NK-92 (cell line): ENCODE results near the gene CHMP2A.

Experiments used
- DNase-seq: peaks from one replicate; lab custom pipeline; 2025; ENCODE audit not compliant: unreplicated experiment; lab: John Stamatoyannopoulos, UW

Gene CHMP2A

DNA sequence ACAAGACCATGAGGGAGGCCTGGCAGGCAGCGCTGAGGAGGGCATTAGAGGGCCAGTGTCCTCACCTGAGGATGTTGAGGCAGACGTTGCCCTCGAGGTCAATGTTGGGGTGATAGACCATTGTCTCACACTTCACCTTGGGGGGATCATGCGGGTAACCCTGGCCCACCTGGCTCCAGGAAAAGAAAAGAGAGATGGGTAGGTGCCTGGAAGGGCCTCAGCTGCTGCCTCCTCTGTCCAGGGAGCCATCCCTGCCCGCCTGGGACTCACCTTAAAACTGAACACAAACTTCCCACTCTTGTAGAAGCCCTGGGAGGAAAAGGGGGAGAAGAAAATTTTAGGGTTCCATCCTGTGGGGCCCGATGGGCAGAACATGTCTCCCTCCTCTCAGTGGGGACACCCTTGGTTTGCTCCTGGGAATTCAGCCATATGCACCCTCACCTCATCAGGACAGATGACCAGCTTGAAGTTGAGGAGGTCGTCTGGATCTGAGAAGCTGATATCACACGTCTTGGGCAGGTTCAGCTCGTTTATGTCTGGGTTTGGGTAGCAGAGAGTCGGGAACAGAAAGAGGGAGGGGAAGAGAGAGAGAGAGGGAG, 1.8 kb upstream of the CHMP2A start:
- DNase-seq, result no peak

DNA sequence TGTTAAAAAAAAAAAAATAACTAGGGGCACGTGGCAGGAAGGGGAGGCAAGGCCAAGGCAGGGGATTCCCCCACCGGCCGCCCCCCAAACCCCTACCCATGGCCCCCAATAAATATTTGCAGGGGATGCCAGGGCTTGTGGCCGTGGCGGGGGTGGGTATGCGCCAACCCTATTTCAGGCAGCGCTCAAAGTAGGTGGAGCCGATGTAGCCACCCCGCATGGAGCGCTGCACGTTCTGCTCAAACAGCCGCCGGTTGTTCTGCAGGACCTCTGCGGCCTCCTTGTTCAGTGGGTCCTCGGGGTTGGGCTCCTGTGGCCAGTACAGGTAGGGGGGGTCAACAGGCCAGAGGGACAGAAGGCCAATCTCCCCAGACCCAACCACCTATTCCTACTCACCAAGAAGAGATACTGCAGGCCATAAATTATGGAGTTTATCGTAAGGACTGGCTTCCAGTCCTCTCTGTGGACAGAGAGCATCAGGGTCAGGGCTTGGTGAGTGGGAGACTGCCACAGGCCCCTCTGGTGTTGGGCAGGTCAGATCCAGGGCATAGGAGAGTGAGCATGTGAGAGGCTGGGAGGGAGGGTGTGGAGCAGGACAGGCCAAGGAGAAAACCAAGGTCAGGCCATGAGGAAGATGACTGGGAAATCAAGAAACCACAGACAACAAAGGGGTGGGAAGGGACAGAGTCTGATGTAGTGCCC, 1.2 kb upstream of the CHMP2A start:
- DNase-seq, result no peak

DNA sequence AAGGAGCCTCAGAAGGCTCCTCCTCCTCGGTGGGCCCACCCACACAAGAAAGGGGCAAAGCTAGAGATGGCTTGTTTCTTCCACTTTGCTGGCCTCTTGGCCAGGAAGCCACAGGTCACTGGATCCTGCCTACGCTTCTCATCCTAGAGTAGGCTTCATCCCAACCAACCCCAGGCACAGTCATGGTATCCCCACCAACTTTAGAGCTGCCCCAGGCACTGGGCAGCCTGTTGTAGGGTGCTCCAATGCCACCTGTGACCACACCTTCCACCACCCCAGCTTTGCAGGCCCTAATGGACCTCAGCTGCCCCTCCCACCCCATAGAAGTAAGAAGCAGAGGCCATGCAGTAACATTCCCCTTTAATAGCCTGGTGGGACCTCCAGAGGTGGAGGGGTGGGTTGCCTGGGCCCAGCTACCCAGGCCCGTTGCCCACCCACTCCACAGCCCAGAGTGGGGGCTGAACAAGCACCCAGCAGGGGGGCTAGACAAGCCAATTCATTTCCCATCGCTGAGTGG, 522 bp upstream of the CHMP2A start:
- no peak for DNase-seq

DNA sequence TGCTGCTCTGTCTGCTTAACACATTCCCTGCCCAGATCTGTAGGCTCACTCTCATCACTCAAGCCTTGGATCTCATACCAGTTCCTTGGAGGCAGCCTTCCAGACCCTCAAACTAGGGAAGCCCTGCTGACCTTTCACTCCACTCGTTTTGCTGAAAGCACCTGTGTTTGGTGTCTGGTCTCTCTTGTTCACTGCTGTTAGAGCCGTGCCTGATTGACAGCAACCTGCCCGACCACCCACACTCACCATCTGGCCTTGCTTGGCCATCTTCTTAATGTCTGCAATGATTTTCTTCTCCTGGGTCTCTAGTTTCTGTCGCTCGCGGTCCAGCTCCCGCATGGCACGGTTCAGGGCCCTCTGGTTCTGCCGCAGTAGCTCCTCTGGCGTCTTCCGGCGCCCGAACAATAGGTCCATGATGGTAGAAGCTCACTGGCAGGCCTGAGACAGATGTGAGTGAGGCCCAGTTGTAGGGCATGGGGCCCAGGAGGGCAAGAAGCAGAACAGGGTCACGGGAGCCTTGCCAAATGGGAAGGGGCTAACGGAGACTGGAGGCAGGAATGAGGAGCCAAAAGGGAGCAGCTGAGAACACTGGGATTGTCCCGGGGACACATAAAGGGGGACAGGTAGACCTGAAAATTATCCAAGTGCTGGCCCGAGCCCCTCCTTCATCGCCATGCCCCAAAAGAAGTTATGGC, 959 bp downstream of the CHMP2A start:
- DNase-seq, result no peak

DNA sequence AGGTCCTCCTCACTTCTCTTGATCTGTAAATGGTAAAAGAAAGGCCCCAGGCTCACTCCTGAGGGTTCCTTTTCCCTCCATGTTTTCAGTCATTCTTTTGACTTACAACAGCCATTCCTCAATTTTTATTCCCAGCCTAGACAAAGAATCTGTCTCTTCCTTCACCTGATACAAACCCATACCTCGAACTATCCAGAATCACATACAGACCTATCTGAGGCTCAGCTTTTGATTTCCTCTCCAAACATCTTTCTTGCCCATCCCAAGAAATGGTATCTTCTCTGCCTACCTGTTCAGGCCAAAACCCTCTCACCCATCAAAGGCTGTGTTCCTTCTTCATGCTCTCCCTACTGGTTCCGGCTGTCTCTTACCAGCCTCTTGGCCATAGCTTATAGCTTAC, 2.2 kb downstream of the CHMP2A start:
- DNase-seq, result no peak

DNA sequence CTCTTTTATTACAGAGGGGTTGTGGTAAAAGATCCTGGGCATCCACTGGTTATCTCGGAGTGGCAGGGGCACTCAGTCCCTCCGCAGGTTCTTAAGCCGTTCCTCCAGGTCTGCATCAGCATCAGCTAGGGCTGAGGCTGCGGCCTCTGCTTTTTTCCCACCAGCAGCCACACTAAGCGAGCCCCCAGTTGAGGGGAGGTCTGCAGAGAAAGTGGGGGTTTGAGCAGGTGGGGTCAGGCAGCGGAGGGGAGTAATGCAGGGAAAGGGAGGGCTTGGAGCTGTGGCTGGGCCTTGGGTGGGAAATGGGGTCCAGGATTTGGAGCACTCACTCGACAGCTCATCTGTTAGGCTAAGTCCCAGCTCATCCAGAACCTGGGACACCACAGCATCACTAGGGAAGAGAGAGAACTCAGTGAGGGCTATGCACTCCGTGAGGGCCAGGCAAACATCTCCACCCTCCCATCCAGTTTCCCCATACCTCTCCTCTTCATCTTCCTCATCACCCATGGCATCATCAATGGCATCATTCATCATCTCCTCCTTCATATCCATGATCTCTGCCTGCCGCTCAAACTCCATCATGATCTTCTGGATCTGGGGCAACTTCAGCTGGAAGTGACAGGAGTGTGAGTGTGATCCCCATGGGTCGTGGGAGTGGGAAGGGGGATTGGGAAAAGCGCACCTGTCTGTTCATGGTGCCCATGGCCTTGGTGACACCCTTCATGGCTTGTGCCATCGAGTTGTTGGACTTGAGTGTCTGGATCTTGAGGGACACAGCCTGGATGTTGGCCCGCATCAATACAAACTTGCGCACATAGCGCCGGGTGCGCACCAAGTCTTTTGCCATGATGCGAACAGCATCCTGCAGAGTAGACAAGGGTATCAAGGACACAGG, 3.1 kb downstream of the CHMP2A start:
- DNase-seq, result no peak

DNA sequence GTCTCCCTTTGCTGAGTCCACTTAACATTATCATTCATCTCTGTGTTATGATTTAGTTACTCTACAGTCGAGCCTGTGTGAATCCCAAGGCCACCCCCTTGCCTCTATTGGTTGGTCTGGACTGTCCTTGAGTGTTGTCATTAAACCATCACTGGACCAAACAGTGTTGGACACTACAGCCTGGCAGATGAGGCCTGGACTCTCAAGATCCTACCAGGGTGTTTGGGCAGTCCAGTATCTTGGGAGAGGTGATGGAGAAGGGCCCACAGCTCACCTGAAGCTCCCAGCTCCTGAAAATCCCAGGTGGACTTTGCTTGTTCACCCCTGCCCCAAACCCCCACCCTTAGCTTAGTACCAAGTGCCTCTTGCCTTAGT, 3.8 kb downstream of the CHMP2A start:
- DNase-seq, result no peak

DNA sequence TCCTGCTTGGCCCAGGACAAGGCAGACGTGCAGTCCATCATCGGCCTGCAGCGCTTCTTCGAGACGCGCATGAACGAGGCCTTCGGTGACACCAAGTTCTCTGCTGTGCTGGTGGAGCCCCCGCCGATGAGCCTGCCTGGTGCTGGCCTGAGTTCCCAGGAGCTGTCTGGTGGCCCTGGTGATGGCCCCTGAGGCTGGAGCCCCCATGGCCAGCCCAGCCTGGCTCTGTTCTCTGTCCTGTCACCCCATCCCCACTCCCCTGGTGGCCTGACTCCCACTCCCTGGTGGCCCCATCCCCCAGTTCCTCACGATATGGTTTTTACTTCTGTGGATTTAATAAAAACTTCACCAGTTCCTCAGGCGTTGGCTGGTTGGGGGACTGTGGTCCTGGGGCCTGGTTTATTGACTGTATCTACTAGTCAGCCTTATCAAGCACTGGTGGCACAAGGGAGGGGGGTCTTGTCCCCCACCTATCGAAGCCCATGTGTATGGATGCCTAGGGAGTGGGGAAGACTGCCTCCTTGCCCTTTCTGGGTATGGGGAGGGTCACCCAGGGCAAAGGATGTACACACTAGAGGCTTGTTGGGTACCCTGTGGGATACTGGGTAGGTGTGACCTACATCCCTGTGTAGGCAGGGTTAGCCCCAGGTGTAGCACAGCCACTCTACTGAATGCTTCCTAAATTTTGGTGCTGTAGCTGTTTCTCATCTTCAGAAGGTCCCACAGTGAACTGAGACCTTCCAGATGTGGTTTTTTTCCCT, 4.4 kb downstream of the CHMP2A start:
- no peak for DNase-seq

DNA sequence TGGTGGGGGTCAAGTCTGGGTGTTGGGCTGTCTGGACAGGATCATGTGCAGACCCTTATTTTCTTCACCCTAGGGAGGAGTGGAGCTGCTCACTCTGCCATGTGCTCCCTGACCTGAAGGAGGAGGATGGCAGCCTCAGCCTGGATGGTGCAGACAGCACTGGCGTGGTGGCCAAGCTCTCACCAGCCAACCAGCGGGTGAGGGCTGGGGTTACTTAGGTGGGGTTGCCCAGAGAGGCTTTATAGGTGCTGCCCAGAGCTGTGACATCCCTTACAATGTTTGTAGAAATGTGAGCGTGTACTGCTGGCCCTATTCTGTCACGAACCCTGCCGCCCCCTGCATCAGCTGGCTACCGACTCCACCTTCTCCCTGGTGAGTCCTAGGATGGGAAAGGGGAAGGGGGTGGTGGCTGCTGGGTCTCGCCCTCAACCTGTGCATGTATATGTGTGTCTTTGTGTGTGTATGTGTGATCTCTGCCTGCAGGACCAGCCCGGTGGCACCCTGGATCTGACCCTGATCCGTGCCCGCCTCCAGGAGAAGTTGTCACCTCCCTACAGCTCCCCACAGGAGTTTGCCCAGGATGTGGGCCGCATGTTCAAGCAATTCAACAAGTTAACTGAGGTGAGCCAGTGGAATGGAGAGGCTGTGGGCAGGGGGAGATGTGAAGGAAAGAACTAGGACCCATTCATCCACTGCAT, 5.1 kb downstream of the CHMP2A start:
- DNase-seq, result no peak

DNA sequence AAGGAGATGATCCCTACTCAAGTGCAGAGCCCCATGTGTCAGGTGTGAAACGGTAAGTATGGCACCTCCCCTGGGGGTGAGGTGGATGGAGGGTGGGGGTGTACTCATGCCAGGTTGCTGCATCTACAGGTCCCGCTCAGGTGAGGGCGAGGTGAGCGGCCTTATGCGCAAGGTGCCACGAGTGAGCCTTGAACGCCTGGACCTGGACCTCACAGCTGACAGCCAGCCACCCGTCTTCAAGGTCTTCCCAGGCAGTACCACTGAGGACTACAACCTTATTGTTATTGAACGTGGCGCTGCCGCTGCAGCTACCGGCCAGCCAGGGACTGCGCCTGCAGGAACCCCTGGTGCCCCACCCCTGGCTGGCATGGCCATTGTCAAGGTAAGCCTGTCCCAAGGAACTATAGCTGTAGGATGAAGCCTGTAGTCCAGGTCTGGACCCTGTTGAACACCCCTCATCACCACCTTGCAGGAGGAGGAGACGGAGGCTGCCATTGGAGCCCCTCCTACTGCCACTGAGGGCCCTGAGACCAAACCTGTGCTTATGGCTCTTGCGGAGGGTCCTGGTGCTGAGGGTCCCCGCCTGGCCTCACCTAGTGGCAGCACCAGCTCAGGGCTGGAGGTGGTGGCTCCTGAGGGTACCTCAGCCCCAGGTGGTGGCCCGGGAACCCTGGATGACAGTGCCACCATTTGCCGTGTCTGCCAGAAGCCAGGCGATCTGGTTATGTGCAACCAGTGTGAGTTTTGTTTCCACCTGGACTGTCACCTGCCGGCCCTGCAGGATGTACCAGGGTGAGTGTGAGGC, 5.8 kb downstream of the CHMP2A start:
- DNase-seq, result no peak

DNA sequence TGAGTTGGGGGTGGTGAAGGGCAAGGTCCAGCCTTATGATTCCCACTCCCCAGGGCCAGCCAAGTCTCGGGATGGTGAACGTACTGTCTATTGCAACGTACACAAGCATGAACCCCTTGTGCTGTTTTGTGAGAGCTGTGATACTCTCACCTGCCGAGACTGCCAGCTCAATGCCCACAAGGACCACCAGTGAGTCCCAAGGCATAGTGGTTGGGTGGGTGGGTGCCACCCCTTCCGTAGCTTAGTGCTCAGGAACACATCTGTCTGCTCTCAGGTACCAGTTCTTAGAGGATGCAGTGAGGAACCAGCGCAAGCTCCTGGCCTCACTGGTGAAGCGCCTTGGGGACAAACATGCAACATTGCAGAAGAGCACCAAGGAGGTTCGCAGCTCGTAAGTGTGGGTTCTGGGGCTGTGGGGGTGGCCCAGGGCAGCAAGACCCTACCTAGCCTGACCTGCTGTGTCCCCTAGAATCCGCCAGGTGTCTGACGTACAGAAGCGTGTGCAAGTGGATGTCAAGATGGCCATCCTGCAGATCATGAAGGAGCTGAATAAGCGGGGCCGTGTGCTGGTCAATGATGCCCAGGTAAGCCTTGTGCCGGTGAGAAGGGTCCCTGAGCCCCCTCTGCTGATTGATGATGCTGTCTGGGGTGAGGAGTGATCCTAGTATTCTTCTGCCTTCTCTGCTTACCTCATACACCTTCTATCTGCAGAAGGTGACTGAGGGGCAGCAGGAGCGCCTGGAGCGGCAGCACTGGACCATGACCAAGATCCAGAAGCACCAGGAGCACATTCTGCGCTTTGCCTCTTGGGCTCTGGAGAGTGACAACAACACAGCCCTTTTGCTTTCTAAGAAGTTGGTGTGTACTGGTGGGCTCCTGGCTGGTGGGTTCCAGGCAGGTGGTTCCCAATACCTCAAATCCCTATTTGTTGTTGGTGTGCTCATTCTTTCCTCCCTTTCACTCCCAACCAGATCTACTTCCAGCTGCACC, 7.3 kb downstream of the CHMP2A start:
- no peak for DNase-seq

DNA sequence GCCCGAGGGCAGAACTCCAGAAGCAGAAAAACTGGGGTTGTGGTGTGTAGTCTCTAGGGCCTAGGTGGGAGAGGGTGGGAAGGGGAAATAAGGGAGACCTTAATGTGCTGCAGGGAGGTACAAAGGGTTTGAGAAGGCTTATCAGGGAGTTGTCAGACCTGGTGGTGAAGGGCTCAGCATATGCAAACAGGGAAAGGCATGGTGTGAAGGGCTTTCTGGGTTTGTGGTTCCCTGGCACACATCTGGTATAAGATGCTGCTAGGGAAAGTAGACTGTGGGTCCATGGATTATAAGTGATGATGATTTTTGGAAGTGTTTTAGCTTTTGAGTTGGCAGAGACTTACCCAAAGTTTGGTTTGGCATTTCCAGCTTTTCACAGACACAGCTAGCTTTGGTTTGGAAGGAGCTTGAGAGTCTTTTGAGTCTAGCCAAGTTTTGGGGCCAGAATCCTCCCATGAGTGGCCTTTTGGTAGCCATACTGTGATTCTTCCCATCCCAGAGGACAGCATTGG, 8.8 kb downstream of the CHMP2A start:
- DNase-seq, result no peak

DNA sequence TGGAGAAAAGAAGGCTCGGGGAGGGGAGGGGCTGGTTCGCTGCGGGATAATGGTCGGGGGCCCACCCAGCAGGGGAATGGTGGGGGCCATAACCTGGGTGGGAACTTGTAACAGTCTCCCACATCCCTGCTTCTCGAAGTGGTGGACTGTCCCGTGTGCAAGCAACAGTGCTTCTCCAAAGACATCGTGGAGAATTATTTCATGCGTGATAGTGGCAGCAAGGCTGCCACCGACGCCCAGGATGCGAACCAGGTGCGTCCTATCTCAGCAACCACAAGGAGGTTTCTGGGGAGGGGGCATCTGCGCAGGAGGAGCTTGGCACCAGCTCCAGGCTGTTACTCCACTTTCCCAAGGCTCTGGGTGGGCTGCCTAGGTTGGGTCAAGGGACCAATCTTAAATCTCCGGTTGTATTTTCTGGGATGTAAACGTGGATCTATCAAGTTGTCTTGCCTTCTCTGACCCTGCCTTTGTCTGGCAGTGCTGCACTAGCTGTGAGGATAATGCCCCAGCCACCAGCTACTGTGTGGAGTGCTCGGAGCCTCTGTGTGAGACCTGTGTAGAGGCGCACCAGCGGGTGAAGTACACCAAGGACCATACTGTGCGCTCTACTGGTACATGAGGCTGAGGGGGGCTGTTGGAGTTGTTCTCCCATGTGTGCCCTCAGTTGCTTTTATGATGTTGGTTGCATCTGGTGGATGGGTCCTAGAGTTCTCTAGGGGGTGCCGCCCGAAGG, 9.5 kb downstream of the CHMP2A start:
- DNase-seq, result no peak

DNA sequence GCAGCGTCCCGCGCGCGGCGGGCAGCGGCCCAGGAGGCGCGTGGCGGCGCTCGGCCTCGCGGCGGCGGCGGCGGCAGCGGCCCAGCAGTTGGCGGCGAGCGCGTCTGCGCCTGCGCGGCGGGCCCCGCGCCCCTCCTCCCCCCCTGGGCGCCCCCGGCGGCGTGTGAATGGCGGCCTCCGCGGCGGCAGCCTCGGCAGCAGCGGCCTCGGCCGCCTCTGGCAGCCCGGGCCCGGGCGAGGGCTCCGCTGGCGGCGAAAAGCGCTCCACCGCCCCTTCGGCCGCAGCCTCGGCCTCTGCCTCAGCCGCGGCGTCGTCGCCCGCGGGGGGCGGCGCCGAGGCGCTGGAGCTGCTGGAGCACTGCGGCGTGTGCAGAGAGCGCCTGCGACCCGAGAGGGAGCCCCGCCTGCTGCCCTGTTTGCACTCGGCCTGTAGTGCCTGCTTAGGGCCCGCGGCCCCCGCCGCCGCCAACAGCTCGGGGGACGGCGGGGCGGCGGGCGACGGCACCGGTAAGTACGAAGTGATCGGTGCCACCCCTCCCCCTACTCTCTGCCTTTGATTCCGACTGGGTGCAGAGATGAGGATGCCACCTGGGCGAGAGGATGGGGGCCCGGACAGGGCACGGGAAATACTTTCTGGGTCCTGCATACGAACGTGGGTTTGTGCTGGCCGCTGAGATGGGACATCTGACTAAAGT, 10.2 kb downstream of the CHMP2A start:
- no peak for DNase-seq

DNA sequence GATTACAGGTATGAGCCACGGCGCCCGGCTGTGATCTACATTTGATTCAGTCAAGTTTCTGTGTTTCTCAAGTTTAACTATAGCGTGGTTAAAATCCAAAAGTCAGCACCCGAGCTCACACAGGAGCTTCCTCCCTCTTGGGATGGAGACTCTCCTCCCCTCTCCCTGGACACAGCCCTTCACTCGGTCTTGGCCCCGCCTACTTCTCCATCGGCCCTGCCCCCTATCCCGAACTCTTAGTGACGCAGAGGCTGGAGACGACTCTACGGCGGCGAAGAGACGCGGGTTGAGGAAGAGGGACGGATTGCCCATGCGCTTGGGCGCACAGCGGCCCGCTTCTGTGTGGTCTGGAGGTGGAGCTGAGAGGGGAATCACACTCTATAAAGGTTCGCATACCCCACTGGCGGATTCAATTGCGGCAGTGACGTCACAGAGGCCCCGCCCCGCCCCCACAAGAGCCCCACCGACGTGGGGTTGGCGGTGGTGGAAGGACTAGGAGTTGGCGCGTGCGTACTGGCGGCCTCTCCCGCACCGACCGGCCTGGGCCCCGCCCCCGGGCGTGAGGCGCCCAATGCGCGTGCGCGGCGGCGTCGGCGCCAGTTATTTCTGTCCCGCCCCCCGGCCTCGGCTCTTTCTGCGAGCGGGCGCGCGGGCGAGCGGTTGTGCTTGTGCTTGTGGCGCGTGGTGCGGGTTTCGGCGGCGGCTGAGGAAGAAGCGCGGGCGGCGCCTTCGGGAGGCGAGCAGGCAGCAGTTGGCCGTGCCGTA, 10.9 kb downstream of the CHMP2A start, which contains the start of gene TRIM28:
Gene TRIM28, plus strand, starts transcription at position 239 of the 765 bp plus-strand sequence. CDS start 694 bp downstream, outside the sequence.
- no peak for DNase-seq
